SU-DHL-6 (cell line): ENCODE results near the gene SCG5.

Experiments used
- H2AFZ ChIP-seq: fragments of 200-600 bp; sonication (generic); 2 replicates; pipeline ENCODE4 v1.6.1; 2014; ENCODE audit warnings: low read depth, mild to moderate bottlenecking, moderate library complexity, mixed read lengths, antibody characterized with exemption, low read length; ENCODE audit not compliant: severe bottlenecking
- H3F3A ChIP-seq: fragments of 200-600 bp; shearing (Covaris generic); 2 replicates; pipeline ENCODE4 v1.6.0; 2016; ENCODE audit warnings: antibody characterized with exemption, mild to moderate bottlenecking; ENCODE audit not compliant: insufficient read depth
- H3K27ac ChIP-seq: fragments of 200-600 bp; sonication (generic); 2 replicates; pipeline ENCODE4 v1.5.1; 2016; ENCODE audit warnings: low read depth, mild to moderate bottlenecking, low read length, moderate library complexity, mixed read lengths
- H3K27me3 ChIP-seq: fragments of 200-600 bp; sonication (generic), shearing (Covaris generic); 2 replicates; pipeline ENCODE4 v1.6.0; 2014; ENCODE audit warnings: mild to moderate bottlenecking, low read length
- H3K36me3 ChIP-seq: fragments of 200-600 bp; sonication (generic); 2 replicates; pipeline ENCODE4 v1.6.1; 2014; ENCODE audit warnings: mild to moderate bottlenecking, low read length, mixed read lengths
- H3K4me2 ChIP-seq: fragments of 300-600, 200-600 bp; shearing (Covaris generic), sonication (generic); 2 replicates; pipeline ENCODE4 v1.6.0; 2014; ENCODE audit warnings: low read length, low read depth, mild to moderate bottlenecking; ENCODE audit not compliant: poor library complexity, severe bottlenecking
- H3K4me3 ChIP-seq: fragments of 200-600 bp; sonication (generic); 2 replicates; pipeline ENCODE4 v1.5.1; 2014; ENCODE audit warnings: antibody characterized with exemption, low read length, mild to moderate bottlenecking, mixed read lengths; ENCODE audit not compliant: insufficient read depth, poor library complexity, severe bottlenecking
- H3K79me2 ChIP-seq: fragments of 200-600 bp; sonication (generic); 2 replicates; pipeline ENCODE4 v1.6.1; 2014; ENCODE audit warnings: mild to moderate bottlenecking, low read length, moderate library complexity; ENCODE audit not compliant: insufficient read depth
- H3K9ac ChIP-seq: fragments of 200-600 bp; sonication (generic); 2 replicates; pipeline ENCODE4 v1.7.0; 2014; ENCODE audit warnings: mild to moderate bottlenecking, low read length
- H3K9me2 ChIP-seq: fragments of 200-600 bp; sonication (generic); replicated peaks from 2 replicates; pipeline ENCODE4 v1.6.1; 2014; ENCODE audit warnings: low read length; ENCODE audit not compliant: insufficient read depth
- H3K9me3 ChIP-seq: fragments of 200-600 bp; sonication (generic); 2 replicates; pipeline ENCODE4 v1.6.1; 2014; ENCODE audit warnings: low read length, mixed read lengths; ENCODE audit not compliant: insufficient read depth
- H4K20me1 ChIP-seq: fragments of 200-600 bp; sonication (generic); 2 replicates; pipeline ENCODE4 v1.6.1; 2014; ENCODE audit warnings: low read depth, mild to moderate bottlenecking, antibody characterized with exemption, low read length, moderate library complexity, mixed read lengths
- EZH2phosphoT487 ChIP-seq: fragments of 200-600 bp; sonication (generic), shearing (Covaris generic); conservative IDR thresholded peaks from 2 replicates; pipeline ENCODE4 v1.6.1; 2018; ENCODE audit warnings: mild to moderate bottlenecking, antibody characterized with exemption, low read length, moderate library complexity, mixed read lengths
- TF ChIP-seq, protein P1 (sequence below): fragments of 200-600 bp; sonication (generic); IDR thresholded peaks from one replicate; pipeline ENCODE4 v1.5.1; 2017; ENCODE audit warnings: antibody characterized with exemption, mild to moderate bottlenecking, low read length, moderate library complexity; ENCODE audit not compliant: insufficient read depth, poor library complexity, severe bottlenecking

Gene SCG5

GRCh38 chr15:32690941-32691688 lies 49.6 kb downstream of the SCG5 start:
- Histone ChIP-seq H3F3A (no peaks in the 10 kb centered on the region), H3K27ac (no peak overlapping the region), H3K9me3 (no peaks in the 10 kb centered on the region), H3K4me2 (no peak overlapping the region), H3K9ac (no peak overlapping the region), H3K27me3 (no peaks in the 10 kb centered on the region), H3K4me3 (no peak overlapping the region), H3K36me3 (no peaks in the 10 kb centered on the region), H3K9me2 (no peaks in the 10 kb centered on the region), H3K79me2 (no peaks in the 10 kb centered on the region), H2AFZ (no peak overlapping the region), H4K20me1 (no peaks in the 10 kb centered on the region)
- no peak for TF ChIP-seq EZH2phosphoT487
- TF ChIP-seq, protein P1, sequence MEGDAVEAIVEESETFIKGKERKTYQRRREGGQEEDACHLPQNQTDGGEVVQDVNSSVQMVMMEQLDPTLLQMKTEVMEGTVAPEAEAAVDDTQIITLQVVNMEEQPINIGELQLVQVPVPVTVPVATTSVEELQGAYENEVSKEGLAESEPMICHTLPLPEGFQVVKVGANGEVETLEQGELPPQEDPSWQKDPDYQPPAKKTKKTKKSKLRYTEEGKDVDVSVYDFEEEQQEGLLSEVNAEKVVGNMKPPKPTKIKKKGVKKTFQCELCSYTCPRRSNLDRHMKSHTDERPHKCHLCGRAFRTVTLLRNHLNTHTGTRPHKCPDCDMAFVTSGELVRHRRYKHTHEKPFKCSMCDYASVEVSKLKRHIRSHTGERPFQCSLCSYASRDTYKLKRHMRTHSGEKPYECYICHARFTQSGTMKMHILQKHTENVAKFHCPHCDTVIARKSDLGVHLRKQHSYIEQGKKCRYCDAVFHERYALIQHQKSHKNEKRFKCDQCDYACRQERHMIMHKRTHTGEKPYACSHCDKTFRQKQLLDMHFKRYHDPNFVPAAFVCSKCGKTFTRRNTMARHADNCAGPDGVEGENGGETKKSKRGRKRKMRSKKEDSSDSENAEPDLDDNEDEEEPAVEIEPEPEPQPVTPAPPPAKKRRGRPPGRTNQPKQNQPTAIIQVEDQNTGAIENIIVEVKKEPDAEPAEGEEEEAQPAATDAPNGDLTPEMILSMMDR = no peak

DNA sequence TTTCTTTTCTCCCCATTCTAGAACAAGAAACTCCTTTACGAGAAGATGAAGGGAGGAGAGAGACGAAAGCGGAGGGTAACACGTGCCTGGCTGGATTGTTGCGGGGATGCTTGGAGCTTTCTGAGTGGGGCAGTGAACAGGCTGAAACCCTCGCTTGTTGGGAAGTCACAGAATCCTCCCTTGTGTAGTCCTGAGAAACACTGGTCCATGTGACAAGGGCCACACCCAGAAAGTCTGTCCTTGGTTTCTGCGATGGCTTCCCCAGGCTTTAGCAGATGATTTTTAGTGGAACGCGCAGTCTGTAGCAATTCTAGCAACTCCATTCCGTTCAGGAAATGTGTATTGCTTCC lies 50.2 kb downstream of the SCG5 start:
- Histone ChIP-seq H3K36me3 (no peaks in the 10 kb centered on the region), H3K4me3 (no peak overlapping the region), H3K27ac (no peak overlapping the region), H2AFZ (no peak overlapping the region), H3K79me2 (no peaks in the 10 kb centered on the region), H3F3A (no peaks in the 10 kb centered on the region), H3K9ac (no peak overlapping the region), H3K9me2 (no peaks in the 10 kb centered on the region), H3K9me3 (no peaks in the 10 kb centered on the region), H3K4me2 (no peak overlapping the region), H4K20me1 (no peaks in the 10 kb centered on the region), H3K27me3 (no peaks in the 10 kb centered on the region)
- TF ChIP-seq, protein P1 = no peak

- Histone ChIP-seq H3K9ac (no peak overlapping the region), H3K79me2 (no peaks in the 10 kb centered on the region), H3K27me3 (no peaks in the 10 kb centered on the region), H3K4me3 (no peak overlapping the region), H3K27ac (no peak overlapping the region), H2AFZ (no peak overlapping the region), H3K36me3 (no peaks in the 10 kb centered on the region), H3K4me2 (no peak overlapping the region), H3K9me2 (no peaks in the 10 kb centered on the region), H3K9me3 (no peaks in the 10 kb centered on the region), H4K20me1 (no peaks in the 10 kb centered on the region), H3F3A (no peaks in the 10 kb centered on the region)
- TF ChIP-seq, protein P1 = no peak
- no peak for TF ChIP-seq EZH2phosphoT487
Observed at GRCh38 chr15:32692286-32692685, 50.8 kb downstream of the SCG5 start.
